Stomach (tissue), 9 donors: ENCODE results near the gene PITPNC1. TPM values are rescaled to one million over a fixed set of nuclear protein-coding genes. Genes with fewer than 3 reads are reported as not detected.
"Not testable (repeated sequence)": the region's sequence is repeated elsewhere in the genome, so short reads cannot be mapped to it uniquely, and the experiment has no call there.

Experiments used
- DNase-seq, 2 donors: peaks; one replicate each; pipeline versions ENCODE4 v3.0.0 to v3.0.0-alpha.2; 2013 to 2019
- H3K27ac ChIP-seq, 5 donors: fragments of 200-600 bp in 4 of 5; sonication (generic) in 4 of 5; one replicate each; pipeline ENCODE4 v1.5.1; 2013 to 2019; ENCODE audit warnings: mild to moderate bottlenecking in 1 of 5, moderate library complexity in 1 of 5
- H3K27me3 ChIP-seq, 3 donors: fragments of 200-600 bp; sonication (generic); one replicate each; pipeline ENCODE4 v1.5.1; 2017 to 2019; ENCODE audit warnings: mixed run types in 1 of 3
- H3K36me3 ChIP-seq, 4 donors: fragments of 200-600 bp; sonication (generic); 1 replicate in 3 of 4; 2 replicates in 1 of 4; pipeline ENCODE4 v1.5.1; 2016 to 2019
- H3K4me1 ChIP-seq, 4 donors: fragments of 200-600 bp; sonication (generic); one replicate each; pipeline ENCODE4 v1.5.1; 2016 to 2019
- H3K4me3 ChIP-seq, 4 donors: fragments of 200-600 bp; sonication (generic) in 3 of 4; one replicate each; pipeline ENCODE4 v1.5.1; 2016 to 2019; ENCODE audit warnings: mild to moderate bottlenecking in 1 of 4
- H3K9me3 ChIP-seq, 4 donors: fragments of 200-600 bp; sonication (generic); one replicate each; pipeline ENCODE4 v1.5.1; 2016 to 2019
- EP300 ChIP-seq: sonication (generic); formaldehyde crosslinking; IDR thresholded peaks from one replicate; pipeline ENCODE4 v1.6.1; 2017; ENCODE audit warnings: antibody characterized with exemption
- POLR2A ChIP-seq, 4 donors: fragments of 450-650 bp; IDR thresholded peaks; one replicate each; pipeline ENCODE4 v1.6.1; 2016; ENCODE audit warnings: antibody characterized with exemption in 4 of 4, control low read depth in 2 of 4, mild to moderate bottlenecking in 1 of 4, moderate library complexity in 1 of 4
- POLR2AphosphoS5 ChIP-seq, 3 donors: sonication (generic); formaldehyde crosslinking; IDR thresholded peaks; one replicate each; pipeline ENCODE4 v1.6.1; 2016; ENCODE audit warnings: antibody characterized with exemption in 3 of 3
- WGBS, 5 donors: extraction: QIAGEN DNeasy Blood & Tissue Kit in 3 of 5; methylation state at CpG; one replicate each; pipeline versions ENCODE4 v1.1.5 to v1.1.7; 2013 to 2018; 5-methylcytosine and 5-hydroxymethylcytosine counted together
- intact Hi-C: fragments of 100-400 bp; cut with DNase I; formaldehyde crosslinking; loops from one replicate; pipeline ENCODE4 v1.15.1; 2023; ENCODE audit warnings: low total_unique reads
- polyA plus RNA-seq, 3 donors: library from polyadenylated mRNA; stranded (reverse); fragments of 200-250 nt; gene quantifications; one replicate each; pipeline ENCODE4 v1.2.3, GENCODE V29; 2013
- total RNA-seq, 5 donors: library from RNA; depleted of rRNA; stranded (reverse); fragments of >200 nt; gene quantifications; one replicate each; pipeline versions ENCODE4 v1.1.0 to v1.2.3, GENCODE V29; 2014 to 2016
- TF ChIP-seq, protein P1 (sequence below), 7 experiments: fragments of 450-650 bp in 4 of 7; fragments of 200-600 bp in 3 of 7; sonication (generic) in 3 of 7; IDR thresholded peaks; one replicate each; pipeline ENCODE4 v1.5.1; 2016 to 2019; ENCODE audit warnings: antibody characterized with exemption in 7 of 7, control low read depth in 2 of 7, mild to moderate bottlenecking in 1 of 7
- donor health status: healthy with polysubstance abuse.
- donor health status: Bipolar disorder and iron deficiency.
- donor health status: healthy.

PITPNC1 gene
- total and polyA plus RNA-seq, 8 donors: 2.3 to 25.3 (median 14.4) TPM

DNA sequence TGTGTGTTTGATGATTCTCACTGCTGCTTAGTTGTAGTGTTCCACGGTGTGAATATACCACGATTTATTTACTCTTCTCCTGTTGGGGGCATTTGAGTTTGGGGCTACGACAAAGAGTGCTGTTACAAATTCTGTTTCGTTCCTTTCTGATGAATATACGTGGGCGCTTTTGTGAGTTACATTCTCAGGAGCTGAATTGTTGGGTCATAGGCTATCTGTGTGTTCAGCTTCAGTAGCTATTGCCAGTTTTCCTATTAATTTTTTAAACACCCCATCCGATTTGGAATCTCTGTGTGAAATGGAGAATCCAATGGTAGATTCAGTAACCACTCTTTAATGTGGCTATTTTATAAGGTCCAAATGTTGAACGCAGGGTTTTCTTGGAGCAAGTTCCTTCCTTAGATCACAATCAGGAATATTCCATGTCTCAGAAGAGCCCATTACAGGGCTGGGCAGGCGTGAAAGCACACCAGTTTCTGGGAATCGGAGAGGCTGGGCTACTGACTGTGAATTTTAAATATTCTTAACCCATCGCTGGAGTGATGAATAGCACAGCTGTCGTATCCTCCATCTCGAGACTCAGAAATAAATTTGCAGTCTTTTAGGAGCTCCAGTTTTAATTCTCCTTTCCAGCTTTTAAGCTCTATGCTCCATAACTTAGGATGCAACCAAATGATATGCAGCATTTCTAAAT, 115.9 kb downstream of the PITPNC1 start:
- intact Hi-C loops: no loop called here
- Histone ChIP-seq H3K27ac (peak overlapping the region in 3 of 5 donors; percentile 44 to 77 (median 55)), H3K9me3 (no peaks in the 10 kb centered on the region), H3K4me1 (peaks cover 4 to 34% (median 17%) of the 10 kb centered on the region in 4 donors), H3K4me3 (no peak overlapping the region), H3K36me3 (no peaks in the 10 kb centered on the region), H3K27me3 (no peaks in the 10 kb centered on the region)
- no peak for DNase-seq
- TF ChIP-seq POLR2AphosphoS5 (IDR thresholded peaks at IDR 0.05) (no peak), EP300 (no peak), POLR2A (IDR thresholded peaks at IDR 0.05) (no peak)
- TF ChIP-seq, protein P1, sequence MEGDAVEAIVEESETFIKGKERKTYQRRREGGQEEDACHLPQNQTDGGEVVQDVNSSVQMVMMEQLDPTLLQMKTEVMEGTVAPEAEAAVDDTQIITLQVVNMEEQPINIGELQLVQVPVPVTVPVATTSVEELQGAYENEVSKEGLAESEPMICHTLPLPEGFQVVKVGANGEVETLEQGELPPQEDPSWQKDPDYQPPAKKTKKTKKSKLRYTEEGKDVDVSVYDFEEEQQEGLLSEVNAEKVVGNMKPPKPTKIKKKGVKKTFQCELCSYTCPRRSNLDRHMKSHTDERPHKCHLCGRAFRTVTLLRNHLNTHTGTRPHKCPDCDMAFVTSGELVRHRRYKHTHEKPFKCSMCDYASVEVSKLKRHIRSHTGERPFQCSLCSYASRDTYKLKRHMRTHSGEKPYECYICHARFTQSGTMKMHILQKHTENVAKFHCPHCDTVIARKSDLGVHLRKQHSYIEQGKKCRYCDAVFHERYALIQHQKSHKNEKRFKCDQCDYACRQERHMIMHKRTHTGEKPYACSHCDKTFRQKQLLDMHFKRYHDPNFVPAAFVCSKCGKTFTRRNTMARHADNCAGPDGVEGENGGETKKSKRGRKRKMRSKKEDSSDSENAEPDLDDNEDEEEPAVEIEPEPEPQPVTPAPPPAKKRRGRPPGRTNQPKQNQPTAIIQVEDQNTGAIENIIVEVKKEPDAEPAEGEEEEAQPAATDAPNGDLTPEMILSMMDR (IDR thresholded peaks at IDR 0.05): no peak
- 63 to 70% (median 64%) methylated on average over 13 of the region's 13 CpGs for WGBS, 5 donors

DNA sequence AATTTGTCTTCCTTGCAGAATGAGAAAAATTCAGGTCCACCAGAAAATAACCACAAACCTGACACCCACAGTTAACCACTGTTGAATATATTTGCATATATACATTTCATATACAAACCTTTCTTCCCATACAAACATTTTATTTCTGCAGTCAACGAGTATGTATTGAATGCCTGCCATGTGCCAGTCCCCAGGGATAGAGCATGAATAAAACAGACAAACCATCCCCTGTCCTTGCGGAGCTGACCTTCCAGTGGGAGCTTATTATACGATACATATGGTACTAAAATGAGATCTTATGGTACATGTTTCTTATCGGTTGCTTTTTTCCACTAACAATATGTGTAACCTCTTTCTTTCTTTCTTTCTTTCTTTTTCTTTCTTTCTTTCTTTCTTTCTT, 116.7 kb downstream of the PITPNC1 start:
- H3K27me3 ChIP-seq: no peaks in the 10 kb centered on the region
- peak overlapping the region in 1 of 5 donors; percentile 77 for H3K27ac ChIP-seq
- no peak overlapping the region for H3K4me3 ChIP-seq
- H3K4me1 ChIP-seq: peaks cover 4 to 34% (median 17%) of the 10 kb centered on the region in 4 donors
- no peak for TF ChIP-seq EP300
- TF ChIP-seq POLR2A (IDR thresholded peaks at IDR 0.05): no peak
- TF ChIP-seq POLR2AphosphoS5 (IDR thresholded peaks at IDR 0.05): no peak
- TF ChIP-seq, protein P1 (IDR thresholded peaks at IDR 0.05): no peak
- H3K9me3 ChIP-seq: no peaks in the 10 kb centered on the region
- no peaks in the 10 kb centered on the region for H3K36me3 ChIP-seq
- intact Hi-C loops: no loop called here
- WGBS, 5 donors: 79 to 84% (median 82%) methylated on average over 4 of the region's 4 CpGs
- DNase-seq: no peak

DNA sequence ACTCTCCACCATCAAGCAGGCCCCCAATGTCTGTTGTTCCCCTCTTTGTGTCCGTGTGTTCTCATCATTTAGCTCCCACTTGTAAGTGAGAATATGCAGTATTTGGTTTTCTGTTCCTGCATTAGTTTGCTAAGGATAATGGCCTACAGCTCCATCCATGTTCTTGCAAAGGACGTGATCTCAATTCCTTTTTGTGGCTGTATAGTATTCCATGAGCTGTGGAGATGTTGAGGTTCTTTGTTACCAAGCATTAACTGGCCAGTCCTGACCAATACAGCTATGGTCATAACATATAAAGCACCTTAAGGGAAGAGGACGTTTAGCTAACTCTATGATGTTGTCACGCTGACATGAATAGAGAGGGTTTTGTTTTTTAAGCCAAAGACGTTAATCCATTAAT, 118.5 kb downstream of the PITPNC1 start:
- H3K27ac ChIP-seq, H3K4me3 ChIP-seq, intact Hi-C loops, H3K27me3 ChIP-seq, H3K36me3 ChIP-seq, DNase-seq, H3K9me3 ChIP-seq: not testable (repeated sequence)
- peaks cover 4 to 31% (median 15%) of the 10 kb centered on the region in 4 donors for H3K4me1 ChIP-seq
- 93 to 97% (median 96%) methylated on average over 5 of the region's 5 CpGs for WGBS, 5 donors

DNA sequence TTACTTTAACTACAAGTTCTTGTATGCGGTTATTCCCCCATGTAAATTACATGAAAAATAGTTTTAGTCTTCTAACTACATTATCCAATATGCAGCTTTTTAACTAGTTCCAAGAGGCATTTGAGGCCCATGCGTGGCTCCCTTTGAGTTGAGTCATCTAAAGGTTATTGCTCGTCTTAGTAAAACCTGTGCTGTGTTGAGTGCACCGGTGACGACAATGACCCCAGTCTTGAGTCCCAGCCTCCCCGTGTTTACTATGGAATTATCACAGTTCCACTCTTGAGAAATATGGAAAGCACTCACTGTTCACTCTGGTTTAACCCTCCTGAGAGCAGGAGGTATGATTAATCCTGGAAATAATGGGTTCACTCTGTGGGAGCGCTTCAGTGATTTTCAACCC, 119.2 kb downstream of the PITPNC1 start:
- intact Hi-C loops: no loop called here
- WGBS, 5 donors: 76 to 85% (median 80%) methylated on average over 7 of the region's 7 CpGs
- no peak overlapping the region for H3K27ac ChIP-seq
- peaks cover 3 to 23% (median 11%) of the 10 kb centered on the region in 4 donors for H3K4me1 ChIP-seq
- no peak overlapping the region for H3K4me3 ChIP-seq
- no peaks in the 10 kb centered on the region for H3K27me3 ChIP-seq
- no peak for DNase-seq
- no peak for TF ChIP-seq EP300
- no peak for TF ChIP-seq POLR2AphosphoS5 (IDR thresholded peaks at IDR 0.05)
- TF ChIP-seq, protein P1 (IDR thresholded peaks at IDR 0.05): no peak
- TF ChIP-seq POLR2A (IDR thresholded peaks at IDR 0.05): no peak
- H3K9me3 ChIP-seq: no peaks in the 10 kb centered on the region
- H3K36me3 ChIP-seq: no peaks in the 10 kb centered on the region

DNA sequence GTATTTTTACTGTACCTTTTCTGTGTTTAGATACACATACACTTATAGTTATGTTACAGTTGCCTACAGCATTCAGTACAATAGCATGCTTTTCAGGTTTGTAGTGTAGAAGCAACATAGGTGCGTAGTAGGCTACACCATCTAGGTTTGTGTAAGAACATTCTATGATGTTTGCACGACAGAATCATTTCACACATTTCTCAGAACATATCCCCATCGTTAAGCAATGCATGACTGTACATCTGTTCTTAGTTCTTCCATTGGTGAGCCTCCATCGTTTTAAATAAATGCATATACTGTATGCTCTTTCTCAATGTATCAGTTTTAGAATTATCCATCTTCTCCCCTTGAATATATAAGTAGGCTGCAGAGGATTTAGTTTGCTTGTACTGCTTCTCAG, 122.6 kb downstream of the PITPNC1 start:
- Histone ChIP-seq H3K4me1 (no peaks in the 10 kb centered on the region), H3K9me3 (no peaks in the 10 kb centered on the region), H3K36me3 (no peaks in the 10 kb centered on the region), H3K27me3 (no peaks in the 10 kb centered on the region), H3K4me3 (no peak overlapping the region), H3K27ac (no peak overlapping the region)
- no peak for DNase-seq
- WGBS, 5 donors: 87 to 95% (median 93%) methylated on average over 4 of the region's 4 CpGs
- intact Hi-C loops: no loop called here
- TF ChIP-seq EP300 (no peak), POLR2AphosphoS5 (IDR thresholded peaks at IDR 0.05) (no peak), POLR2A (IDR thresholded peaks at IDR 0.05) (no peak)
- TF ChIP-seq, protein P1 (IDR thresholded peaks at IDR 0.05): no peak
